ENCODE data around the gene SELENOM. TPM values are rescaled to one million over a fixed set of nuclear protein-coding genes. Genes with fewer than 3 reads are reported as not detected.

Gene SELENOM
- total RNA-seq, 4 donors from 2014 or later: 37.4 to 72.1 (median 56.0) TPM

- TF ChIP-seq CTCF (IDR thresholded peaks at IDR 0.05) (peak in 1 of 2 donors; percentile 13), EP300 (IDR thresholded peaks at IDR 0.05) (no peak)
- no peak for DNase-seq (ENCODE audit: low spot score in 2 of 2)
- Histone ChIP-seq H3K4me3 (no peak overlapping the region), H3K27me3 (no peaks in the 10 kb centered on the region), H3K36me3 (no peaks in the 10 kb centered on the region), H3K9me3 (no peaks in the 10 kb centered on the region), H3K4me1 (peaks cover 15% of the 10 kb centered on the region), H3K27ac (no peak overlapping the region)
- 76% methylated on average over 3 of the region's 3 CpGs for WGBS
Measured at GRCh38 chr22:31150615-31151014, 43.2 kb upstream of the SELENOM start.

GRCh38 chr22:31148953-31149627, 41.7 kb upstream of the SELENOM start:
- Histone ChIP-seq H3K9me3 (no peaks in the 10 kb centered on the region), H3K27ac (no peak overlapping the region), H3K36me3 (no peaks in the 10 kb centered on the region), H3K27me3 (no peaks in the 10 kb centered on the region), H3K4me1 (peaks cover 7% of the 10 kb centered on the region), H3K4me3 (no peak overlapping the region)
- peak in 1 of 2 donors; percentile 69 for DNase-seq (ENCODE audit: low spot score in 2 of 2)
- 23% methylated on average over 5 of the region's 5 CpGs for WGBS
- no peak for TF ChIP-seq POLR2A (IDR thresholded peaks at IDR 0.05)
- TF ChIP-seq CTCF (IDR thresholded peaks at IDR 0.05): peak; percentile 65 to 71
- TF ChIP-seq POLR2AphosphoS5 (IDR thresholded peaks at IDR 0.05): no peak

- TF ChIP-seq CTCF (IDR thresholded peaks at IDR 0.05) (no peak), POLR2AphosphoS5 (IDR thresholded peaks at IDR 0.05) (no peak), EP300 (IDR thresholded peaks at IDR 0.05) (no peak), POLR2A (IDR thresholded peaks at IDR 0.05) (no peak)
- no peaks in the 10 kb centered on the region for H3K9me3 ChIP-seq
- WGBS: 73% methylated on average over 1 of the region's 1 CpG
- no peaks in the 10 kb centered on the region for H3K27me3 ChIP-seq
- no peak overlapping the region for H3K4me3 ChIP-seq
- peaks cover 7% of the 10 kb centered on the region for H3K4me1 ChIP-seq
- H3K36me3 ChIP-seq: no peaks in the 10 kb centered on the region
- H3K27ac ChIP-seq: no peak overlapping the region
- no peak for DNase-seq (ENCODE audit: low spot score in 2 of 2)
Measured at GRCh38 chr22:31148488-31148887, 41.1 kb upstream of the SELENOM start.

GRCh38 chr22:31144223-31144622, 36.9 kb upstream of the SELENOM start:
- H3K36me3 ChIP-seq: no peaks in the 10 kb centered on the region
- TF ChIP-seq POLR2A (IDR thresholded peaks at IDR 0.05): no peak
- no peak for TF ChIP-seq EP300 (IDR thresholded peaks at IDR 0.05)
- no peak for TF ChIP-seq CTCF (IDR thresholded peaks at IDR 0.05)
- TF ChIP-seq POLR2AphosphoS5 (IDR thresholded peaks at IDR 0.05): no peak
- no peak overlapping the region for H3K4me3 ChIP-seq
- H3K4me1 ChIP-seq: peaks cover 42% of the 10 kb centered on the region
- H3K27ac ChIP-seq: no peak overlapping the region
- peaks cover 8% of the 10 kb centered on the region for H3K27me3 ChIP-seq
- DNase-seq (ENCODE audit: low spot score in 2 of 2): no peak
- no peaks in the 10 kb centered on the region for H3K9me3 ChIP-seq

- no peak overlapping the region for H3K27ac ChIP-seq
- peak in 1 of 2 donors; percentile 40 for DNase-seq (ENCODE audit: low spot score in 2 of 2)
- WGBS: 82% methylated on average over 2 of the region's 3 CpGs
- H3K27me3 ChIP-seq: peaks cover 9% of the 10 kb centered on the region
- H3K4me3 ChIP-seq: no peak overlapping the region
- H3K4me1 ChIP-seq: peaks cover 36% of the 10 kb centered on the region
- no peaks in the 10 kb centered on the region for H3K36me3 ChIP-seq
- H3K9me3 ChIP-seq: no peaks in the 10 kb centered on the region
- no peak for TF ChIP-seq POLR2A (IDR thresholded peaks at IDR 0.05)
- TF ChIP-seq EP300 (IDR thresholded peaks at IDR 0.05): no peak
- TF ChIP-seq POLR2AphosphoS5 (IDR thresholded peaks at IDR 0.05): no peak
- TF ChIP-seq CTCF (IDR thresholded peaks at IDR 0.05): no peak
Measured at GRCh38 chr22:31143537-31143936, 36.2 kb upstream of the SELENOM start.
